MV-4-11 (cell line): ENCODE measurements around the gene SLC26A9.

Source experiments
- DNase-seq: peaks from one replicate; lab custom pipeline; 2025; lab: John Stamatoyannopoulos, UW

Gene SLC26A9

GRCh38 chr1:205943245-205943644 lies at the start of gene SLC26A9:
Gene SLC26A9, minus strand, starts transcription at chr1:205943456. Its CDS starts 7,636 bp downstream, at chr1:205935820.
- DNase-seq: no peak

GRCh38 chr1:205992218-205992882 lies 49.1 kb upstream of the SLC26A9 start:
- no peak for DNase-seq

GRCh38 chr1:205991237-205991636 lies 48.0 kb upstream of the SLC26A9 start:
- no peak for DNase-seq

- no peak for DNase-seq
These were observed 47.0 kb upstream of the SLC26A9 start for GRCh38 chr1:205990226-205990625.

- DNase-seq: peak; percentile 20
These were observed 46.5 kb upstream of the SLC26A9 start for GRCh38 chr1:205989786-205990185.

- no peak for DNase-seq
These were observed 45.3 kb upstream of the SLC26A9 start for GRCh38 chr1:205988585-205988995.

- DNase-seq: no peak
These were observed 43.6 kb upstream of the SLC26A9 start for GRCh38 chr1:205986861-205987260.

GRCh38 chr1:205986292-205986691 lies 43.0 kb upstream of the SLC26A9 start:
- DNase-seq: no peak

- DNase-seq: no peak
These were observed 42.2 kb upstream of the SLC26A9 start for GRCh38 chr1:205985330-205986005.

- peak; percentile 64 for DNase-seq
These were observed 40.9 kb upstream of the SLC26A9 start for GRCh38 chr1:205983925-205984725.

GRCh38 chr1:205981257-205981656 lies 38.0 kb upstream of the SLC26A9 start:
- no peak for DNase-seq

GRCh38 chr1:205980237-205980870 lies 37.1 kb upstream of the SLC26A9 start:
- DNase-seq: peak; percentile 37

GRCh38 chr1:205979301-205979700 lies 36.0 kb upstream of the SLC26A9 start:
- no peak for DNase-seq

GRCh38 chr1:205978676-205979075 lies 35.4 kb upstream of the SLC26A9 start:
- no peak for DNase-seq

GRCh38 chr1:205977402-205978014 lies 34.3 kb upstream of the SLC26A9 start:
- DNase-seq: peak; percentile 67

- DNase-seq: no peak
These were observed 33.6 kb upstream of the SLC26A9 start for GRCh38 chr1:205976708-205977401.

- no peak for DNase-seq
These were observed 32.8 kb upstream of the SLC26A9 start for GRCh38 chr1:205976036-205976435.

GRCh38 chr1:205975387-205975998 lies 32.2 kb upstream of the SLC26A9 start:
- DNase-seq: no peak

GRCh38 chr1:205974712-205975111 lies 31.5 kb upstream of the SLC26A9 start:
- DNase-seq: no peak

GRCh38 chr1:205973377-205974232 lies 30.3 kb upstream of the SLC26A9 start:
- no peak for DNase-seq
